Lower leg skin (tissue), 3 donors: ENCODE results near the gene ELL.

ENCODE experiments used
- POLR2A ChIP-seq, 2 donors: fragments of 450-650 bp; IDR thresholded peaks; one replicate each; pipeline ENCODE4 v1.6.1; 2016 to 2017; ENCODE audit warnings: antibody characterized with exemption in 2 of 2, mild to moderate bottlenecking in 1 of 2, moderate library complexity in 1 of 2
- TF ChIP-seq, protein P1 (sequence below), 3 donors: fragments of 450-650 bp; IDR thresholded peaks; one replicate each; pipeline ENCODE4 v1.5.1; 2016; ENCODE audit warnings: antibody characterized with exemption in 3 of 3, mild to moderate bottlenecking in 3 of 3, moderate library complexity in 2 of 3

DNA sequence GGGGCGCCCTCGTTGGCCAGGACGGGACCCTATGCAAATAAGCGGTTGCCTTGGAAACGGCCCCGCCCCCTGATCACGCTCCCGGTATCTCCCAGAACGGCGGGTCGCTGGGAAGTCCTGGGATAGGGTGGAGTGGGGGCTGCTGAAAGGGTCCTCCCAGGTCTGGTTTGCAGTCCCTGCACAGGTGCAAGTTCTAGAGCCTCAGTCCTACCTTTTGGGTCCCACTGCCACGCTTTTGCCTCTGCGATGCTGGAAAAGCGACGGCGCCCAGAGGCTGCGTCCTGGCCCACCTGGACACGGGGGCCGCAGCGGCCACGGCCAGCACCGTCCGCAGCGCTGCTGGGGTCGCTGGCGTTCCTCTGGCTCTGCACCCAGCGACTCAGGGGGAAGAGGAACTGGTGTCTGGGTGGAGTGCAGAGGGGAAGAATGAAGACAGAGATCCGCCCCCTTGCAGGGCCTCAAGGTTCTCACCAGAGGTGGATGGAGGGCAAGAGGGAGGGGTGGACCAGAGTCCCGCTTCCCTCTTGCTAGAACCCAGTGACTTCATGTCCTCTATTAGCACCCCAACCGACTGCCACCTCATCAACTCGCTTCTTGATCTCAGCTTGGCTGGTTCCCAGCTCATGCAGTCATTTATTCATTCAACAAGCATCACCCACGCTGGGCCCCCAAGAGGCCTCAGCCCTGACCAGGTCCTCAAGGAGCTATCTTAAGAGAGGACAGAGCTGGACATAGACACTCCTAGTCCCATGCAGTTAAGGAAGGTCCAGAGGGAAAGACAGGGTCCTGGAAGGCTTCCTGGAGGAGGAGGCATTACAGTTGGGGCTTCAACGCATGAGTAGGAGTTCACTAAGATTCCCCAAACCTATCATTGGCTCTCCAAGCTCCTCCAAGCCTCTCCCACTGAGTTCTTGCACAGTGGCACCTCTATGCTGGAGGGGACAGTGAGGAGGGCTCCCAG is 124.3 kb downstream of the ELL start, which contains the start of gene LRRC25:
- TF ChIP-seq, protein P1, sequence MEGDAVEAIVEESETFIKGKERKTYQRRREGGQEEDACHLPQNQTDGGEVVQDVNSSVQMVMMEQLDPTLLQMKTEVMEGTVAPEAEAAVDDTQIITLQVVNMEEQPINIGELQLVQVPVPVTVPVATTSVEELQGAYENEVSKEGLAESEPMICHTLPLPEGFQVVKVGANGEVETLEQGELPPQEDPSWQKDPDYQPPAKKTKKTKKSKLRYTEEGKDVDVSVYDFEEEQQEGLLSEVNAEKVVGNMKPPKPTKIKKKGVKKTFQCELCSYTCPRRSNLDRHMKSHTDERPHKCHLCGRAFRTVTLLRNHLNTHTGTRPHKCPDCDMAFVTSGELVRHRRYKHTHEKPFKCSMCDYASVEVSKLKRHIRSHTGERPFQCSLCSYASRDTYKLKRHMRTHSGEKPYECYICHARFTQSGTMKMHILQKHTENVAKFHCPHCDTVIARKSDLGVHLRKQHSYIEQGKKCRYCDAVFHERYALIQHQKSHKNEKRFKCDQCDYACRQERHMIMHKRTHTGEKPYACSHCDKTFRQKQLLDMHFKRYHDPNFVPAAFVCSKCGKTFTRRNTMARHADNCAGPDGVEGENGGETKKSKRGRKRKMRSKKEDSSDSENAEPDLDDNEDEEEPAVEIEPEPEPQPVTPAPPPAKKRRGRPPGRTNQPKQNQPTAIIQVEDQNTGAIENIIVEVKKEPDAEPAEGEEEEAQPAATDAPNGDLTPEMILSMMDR (IDR thresholded peaks at IDR 0.05): no peak
- no peak for TF ChIP-seq POLR2A (IDR thresholded peaks at IDR 0.05)
